Neural progenitor cell (in vitro differentiated cells): ENCODE results near the gene RBP4. TPM values are rescaled to one million over a fixed set of nuclear protein-coding genes. Genes with fewer than 3 reads are reported as not detected.

ENCODE experiments used
- DNase-seq: peaks from one replicate; pipeline ENCODE4 v3.0.0-alpha.2; 2016; ENCODE audit warnings: low spot score
- H2AFZ ChIP-seq: fragments of 200-600 bp; sonication (generic); replicated peaks from 2 replicates; pipeline ENCODE4 v1.6.1; 2016; ENCODE audit warnings: antibody characterized with exemption
- H3F3A ChIP-seq: fragments of 200-600 bp; sonication (generic); 2 replicates; pipeline ENCODE4 v1.6.1; 2016; ENCODE audit warnings: antibody characterized with exemption, low read depth
- H3K27ac ChIP-seq: fragments of 200-600 bp; sonication (generic); 2 replicates; pipeline ENCODE4 v1.5.1; 2016; ENCODE audit warnings: mild to moderate bottlenecking
- H3K27me3 ChIP-seq: fragments of 200-600 bp; sonication (generic); 2 replicates; pipeline ENCODE4 v1.6.1; 2016; ENCODE audit warnings: mild to moderate bottlenecking, moderate library complexity
- H3K36me3 ChIP-seq: fragments of 200-600 bp; sonication (generic); 2 replicates; pipeline ENCODE4 v1.5.1; 2016
- H3K4me1 ChIP-seq: fragments of 200-600 bp; sonication (generic); 2 replicates; pipeline ENCODE4 v1.6.1; 2016; ENCODE audit warnings: mixed run types
- H3K4me2 ChIP-seq: fragments of 200-600 bp; sonication (generic); 2 replicates; pipeline ENCODE4 v1.6.1; 2016
- H3K4me3 ChIP-seq: fragments of 200-600 bp; sonication (generic); 2 replicates; pipeline ENCODE4 v1.5.1; 2016
- H3K79me2 ChIP-seq: fragments of 200-600 bp; sonication (generic); 2 replicates; pipeline ENCODE4 v1.6.1; 2016; ENCODE audit warnings: low read depth
- H3K9ac ChIP-seq: fragments of 200-600 bp; sonication (generic); 2 replicates; pipeline ENCODE4 v1.6.1; 2016
- H3K9me3 ChIP-seq: fragments of 200-600 bp; sonication (generic); 2 replicates; pipeline ENCODE4 v1.5.1; 2016; ENCODE audit warnings: low read depth
- H4K20me1 ChIP-seq: fragments of 200-600 bp; sonication (generic); 2 replicates; pipeline ENCODE4 v1.6.1; 2016; ENCODE audit warnings: low read depth
- H3K27ac Mint-ChIP-seq: 3 replicates; pipeline ENCODE4 v1.8.0; 2021; ENCODE audit warnings: mixed read lengths
- H3K27me3 Mint-ChIP-seq: 2 replicates; pipeline ENCODE4 v1.8.0; 2022; ENCODE audit warnings: low read depth, mild to moderate bottlenecking, inconsistent platforms, moderate library complexity, mixed read lengths; ENCODE audit not compliant: insufficient read depth
- H3K36me3 Mint-ChIP-seq: 3 replicates; pipeline ENCODE4 v1.8.0; 2021; ENCODE audit warnings: mixed read lengths
- H3K4me1 Mint-ChIP-seq: 3 replicates; pipeline ENCODE4 v1.8.0; 2021; ENCODE audit warnings: mixed read lengths
- H3K4me3 Mint-ChIP-seq: 3 replicates; pipeline ENCODE4 v1.8.0; 2021; ENCODE audit warnings: mild to moderate bottlenecking, moderate library complexity, mixed read lengths
- H3K9me3 Mint-ChIP-seq: 3 replicates; pipeline ENCODE4 v1.8.0; 2020; ENCODE audit warnings: mixed read lengths
- EZH2 ChIP-seq: fragments of 200-600 bp; sonication (generic); IDR thresholded peaks from 2 replicates; pipeline ENCODE4 v1.6.1; 2017; ENCODE audit warnings: antibody characterized with exemption, mild to moderate bottlenecking, moderate library complexity
- EZH2phosphoT487 ChIP-seq: fragments of 200-600 bp; sonication (generic); IDR thresholded peaks from 2 replicates; pipeline ENCODE4 v1.6.1; 2017; ENCODE audit warnings: antibody characterized with exemption
- total RNA-seq: library from RNA; depleted of rRNA; stranded (reverse); fragments of >200 nt; gene quantifications from 2 replicates; pipeline ENCODE4 v1.2.3, GENCODE V29; 2015; ENCODE audit warnings: low replicate concordance
- TF ChIP-seq, protein P1 (sequence below): fragments of 200-600 bp; sonication (generic); IDR thresholded peaks from 2 replicates; pipeline ENCODE4 v1.5.1; 2017; ENCODE audit warnings: antibody characterized with exemption, mild to moderate bottlenecking

RBP4 gene
- total RNA-seq, 1 donor from 2014 or later, result 0.28 TPM

DNA sequence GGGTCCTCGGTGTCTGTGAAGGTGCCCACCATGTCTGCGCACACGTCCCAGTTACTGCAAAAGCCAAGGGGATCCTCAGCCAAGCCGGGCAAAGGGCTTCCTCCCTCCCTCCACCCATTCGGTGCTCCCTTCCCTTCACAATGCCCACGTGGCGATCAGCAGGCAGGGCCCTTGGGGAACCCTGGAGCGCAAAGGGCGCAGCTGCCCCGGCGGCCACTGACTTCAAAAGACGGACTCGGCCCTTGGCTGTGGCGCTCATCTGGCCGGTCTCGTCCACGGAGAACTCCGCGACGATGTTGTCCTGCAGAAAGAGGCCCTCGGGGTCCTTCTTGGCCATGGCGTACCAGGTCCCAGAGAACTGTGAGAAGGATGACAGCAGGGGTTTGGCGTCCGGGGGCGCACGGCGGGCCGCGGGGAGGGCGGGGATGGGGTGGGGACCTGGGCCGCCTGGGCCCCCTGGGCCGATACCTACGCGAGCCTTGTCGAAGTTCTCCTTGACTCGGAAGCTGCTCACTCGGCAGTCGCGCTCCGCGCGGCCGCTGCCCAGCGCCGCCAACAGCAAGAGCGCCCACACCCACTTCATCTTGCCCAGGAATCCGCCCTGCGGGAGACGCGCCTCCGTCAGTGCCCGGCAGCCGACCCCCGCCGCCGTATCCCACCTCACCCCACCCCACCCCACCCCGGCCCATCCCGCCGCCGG, 439 bp downstream of the RBP4 start:
- Mint-ChIP-seq H3K36me3 (no peaks in the 10 kb centered on the region), H3K27ac (no peak overlapping the region), H3K27me3 (peaks cover 42% of the 10 kb centered on the region), H3K9me3 (peaks cover 2% of the 10 kb centered on the region), H3K4me1 (peaks cover 18% of the 10 kb centered on the region), H3K4me3 (peak overlapping the region; percentile 77)
- Histone ChIP-seq H3K79me2 (no peaks in the 10 kb centered on the region), H3K36me3 (no peaks in the 10 kb centered on the region), H3K9me3 (no peaks in the 10 kb centered on the region), H3K4me3 (peak overlapping the region; percentile 62), H3K4me1 (peaks cover 11% of the 10 kb centered on the region), H4K20me1 (no peaks in the 10 kb centered on the region), H3K27me3 (peaks cover 80% of the 10 kb centered on the region), H3F3A (peaks cover 6% of the 10 kb centered on the region), H3K27ac (no peak overlapping the region), H2AFZ (no peak overlapping the region), H3K4me2 (peak overlapping the region; percentile 95), H3K9ac (no peak overlapping the region)
- TF ChIP-seq, protein P1, sequence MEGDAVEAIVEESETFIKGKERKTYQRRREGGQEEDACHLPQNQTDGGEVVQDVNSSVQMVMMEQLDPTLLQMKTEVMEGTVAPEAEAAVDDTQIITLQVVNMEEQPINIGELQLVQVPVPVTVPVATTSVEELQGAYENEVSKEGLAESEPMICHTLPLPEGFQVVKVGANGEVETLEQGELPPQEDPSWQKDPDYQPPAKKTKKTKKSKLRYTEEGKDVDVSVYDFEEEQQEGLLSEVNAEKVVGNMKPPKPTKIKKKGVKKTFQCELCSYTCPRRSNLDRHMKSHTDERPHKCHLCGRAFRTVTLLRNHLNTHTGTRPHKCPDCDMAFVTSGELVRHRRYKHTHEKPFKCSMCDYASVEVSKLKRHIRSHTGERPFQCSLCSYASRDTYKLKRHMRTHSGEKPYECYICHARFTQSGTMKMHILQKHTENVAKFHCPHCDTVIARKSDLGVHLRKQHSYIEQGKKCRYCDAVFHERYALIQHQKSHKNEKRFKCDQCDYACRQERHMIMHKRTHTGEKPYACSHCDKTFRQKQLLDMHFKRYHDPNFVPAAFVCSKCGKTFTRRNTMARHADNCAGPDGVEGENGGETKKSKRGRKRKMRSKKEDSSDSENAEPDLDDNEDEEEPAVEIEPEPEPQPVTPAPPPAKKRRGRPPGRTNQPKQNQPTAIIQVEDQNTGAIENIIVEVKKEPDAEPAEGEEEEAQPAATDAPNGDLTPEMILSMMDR, result no peak
- TF ChIP-seq EZH2phosphoT487 (no peak), EZH2 (peak; percentile 10)
- peak; percentile 48 for DNase-seq

GRCh38 chr10:93599778-93600177, 1.3 kb downstream of the RBP4 start:
- H2AFZ ChIP-seq, result no peak overlapping the region
- no peaks in the 10 kb centered on the region for H3K79me2 ChIP-seq
- no peak overlapping the region for H3K9ac ChIP-seq
- H3K36me3 ChIP-seq, result no peaks in the 10 kb centered on the region
- H3K4me1 ChIP-seq, result peaks cover 11% of the 10 kb centered on the region
- no peak overlapping the region for H3K4me3 ChIP-seq
- no peaks in the 10 kb centered on the region for H3K9me3 ChIP-seq
- H3K4me2 ChIP-seq, result no peak overlapping the region
- peaks cover 6% of the 10 kb centered on the region for H3F3A ChIP-seq
- Mint-ChIP-seq H3K27me3 (peaks cover 40% of the 10 kb centered on the region), H3K4me1 (peaks cover 21% of the 10 kb centered on the region), H3K9me3 (peaks cover 2% of the 10 kb centered on the region), H3K27ac (no peak overlapping the region), H3K4me3 (peak overlapping the region; percentile 77), H3K36me3 (no peaks in the 10 kb centered on the region)
- no peak for DNase-seq
- TF ChIP-seq EZH2phosphoT487 (no peak), EZH2 (no peak)
- TF ChIP-seq, protein P1, result no peak
- H4K20me1 ChIP-seq, result no peaks in the 10 kb centered on the region
- H3K27ac ChIP-seq, result no peak overlapping the region
- H3K27me3 ChIP-seq, result peaks cover 72% of the 10 kb centered on the region

GRCh38 chr10:93599335-93599734, 1.7 kb downstream of the RBP4 start:
- H3K27me3 Mint-ChIP-seq, result peaks cover 36% of the 10 kb centered on the region
- Histone ChIP-seq H3K36me3 (no peaks in the 10 kb centered on the region), H3K4me2 (no peak overlapping the region), H2AFZ (no peak overlapping the region), H4K20me1 (no peaks in the 10 kb centered on the region), H3K79me2 (no peaks in the 10 kb centered on the region), H3K27ac (no peak overlapping the region), H3K9ac (no peak overlapping the region), H3K27me3 (peaks cover 67% of the 10 kb centered on the region), H3F3A (peaks cover 6% of the 10 kb centered on the region), H3K9me3 (no peaks in the 10 kb centered on the region), H3K4me1 (peaks cover 11% of the 10 kb centered on the region), H3K4me3 (no peak overlapping the region)
- DNase-seq, result no peak
- H3K9me3 Mint-ChIP-seq, result peaks cover 2% of the 10 kb centered on the region
- peaks cover 18% of the 10 kb centered on the region for H3K4me1 Mint-ChIP-seq
- TF ChIP-seq EZH2, result no peak
- TF ChIP-seq, protein P1, result no peak
- no peak overlapping the region for H3K4me3 Mint-ChIP-seq
- H3K36me3 Mint-ChIP-seq, result no peaks in the 10 kb centered on the region
- H3K27ac Mint-ChIP-seq, result no peak overlapping the region
